ENCODE results near the gene CEMIP2.
"Not testable (repeated sequence)": the region's sequence is repeated elsewhere in the genome, so short reads cannot be mapped to it uniquely, and the experiment has no call there.

Gene CEMIP2

GRCh38 chr9:71675105-71675856 is 93.0 kb downstream of the CEMIP2 start:
- no peak for DNase-seq

- DNase-seq: no peak
Measured at GRCh38 chr9:71672573-71672972, 95.7 kb downstream of the CEMIP2 start.

- DNase-seq: no peak
Measured at GRCh38 chr9:71671289-71671688, 97.0 kb downstream of the CEMIP2 start.

- no peak for DNase-seq
Measured at GRCh38 chr9:71670121-71670520, 98.2 kb downstream of the CEMIP2 start.

GRCh38 chr9:71669284-71669995 is 98.9 kb downstream of the CEMIP2 start:
- no peak for DNase-seq

GRCh38 chr9:71668717-71669116 is 99.6 kb downstream of the CEMIP2 start:
- DNase-seq: no peak

- no peak for DNase-seq
Measured at GRCh38 chr9:71665247-71665646, 103.1 kb downstream of the CEMIP2 start.

GRCh38 chr9:71664566-71664965 is 103.7 kb downstream of the CEMIP2 start:
- DNase-seq: no peak

- no peak for DNase-seq
Measured at GRCh38 chr9:71663931-71664459, 104.3 kb downstream of the CEMIP2 start.

GRCh38 chr9:71663216-71663615 is 105.1 kb downstream of the CEMIP2 start:
- DNase-seq: no peak

- DNase-seq: no peak
Measured at GRCh38 chr9:71662082-71662481, 106.2 kb downstream of the CEMIP2 start.

GRCh38 chr9:71657276-71657675 is 111.0 kb downstream of the CEMIP2 start:
- DNase-seq: not testable (repeated sequence)

GRCh38 chr9:71656496-71656895 is 111.8 kb downstream of the CEMIP2 start:
- no peak for DNase-seq

- DNase-seq: no peak
Measured at GRCh38 chr9:71655778-71656177, 112.5 kb downstream of the CEMIP2 start.

GRCh38 chr9:71655141-71655540 is 113.2 kb downstream of the CEMIP2 start:
- DNase-seq: no peak

GRCh38 chr9:71652480-71652879 is 115.8 kb downstream of the CEMIP2 start:
- DNase-seq: no peak

- no peak for DNase-seq
Measured at GRCh38 chr9:71648453-71648852, 119.9 kb downstream of the CEMIP2 start.

- DNase-seq: no peak
Measured at GRCh38 chr9:71647094-71647591, 121.2 kb downstream of the CEMIP2 start.

GRCh38 chr9:71646131-71646530 is 122.2 kb downstream of the CEMIP2 start:
- DNase-seq: no peak

- no peak for DNase-seq
Measured at GRCh38 chr9:71644819-71645362, 123.4 kb downstream of the CEMIP2 start.

- DNase-seq: no peak
Measured at GRCh38 chr9:71643330-71643729, 125.0 kb downstream of the CEMIP2 start.

GRCh38 chr9:71642056-71642455 is 126.3 kb downstream of the CEMIP2 start:
- no peak for DNase-seq

- DNase-seq: no peak
Measured at GRCh38 chr9:71638627-71639026, 129.7 kb downstream of the CEMIP2 start.

- DNase-seq: no peak
Measured at GRCh38 chr9:71637926-71638325, 130.4 kb downstream of the CEMIP2 start.

All from NCI-H187 (cell line).